NCI-H1436 (cell line): ENCODE measurements around the gene CACNA1A.
"Not testable (repeated sequence)": the region's sequence is repeated elsewhere in the genome, so short reads cannot be mapped to it uniquely, and the experiment has no call there.

Source experiments
- DNase-seq: peaks from one replicate; lab custom pipeline; 2025; lab: John Stamatoyannopoulos, UW

The CACNA1A gene

GRCh38 chr19:13229246-13229645 lies 277.0 kb downstream of the CACNA1A start:
- no peak for DNase-seq

- DNase-seq, result no peak
Measured at GRCh38 chr19:13228561-13228960, 277.7 kb downstream of the CACNA1A start.

GRCh38 chr19:13226983-13227382 lies 279.3 kb downstream of the CACNA1A start:
- no peak for DNase-seq

- no peak for DNase-seq
Measured at GRCh38 chr19:13225973-13226865, 280.1 kb downstream of the CACNA1A start.

- DNase-seq, result no peak
Measured at GRCh38 chr19:13225085-13225484, 281.2 kb downstream of the CACNA1A start.

- no peak for DNase-seq
Measured at GRCh38 chr19:13220847-13221246, 285.4 kb downstream of the CACNA1A start.

GRCh38 chr19:13215572-13216380 lies 290.5 kb downstream of the CACNA1A start:
- no peak for DNase-seq

GRCh38 chr19:13214036-13214730 lies 292.1 kb downstream of the CACNA1A start:
- no peak for DNase-seq

- DNase-seq, result peak; percentile 30
Measured at GRCh38 chr19:13212759-13213330, 293.4 kb downstream of the CACNA1A start.

- no peak for DNase-seq
Measured at GRCh38 chr19:13211426-13212308, 294.6 kb downstream of the CACNA1A start.

GRCh38 chr19:13210941-13211340 lies 295.3 kb downstream of the CACNA1A start:
- DNase-seq, result no peak

GRCh38 chr19:13210339-13210775 lies 295.9 kb downstream of the CACNA1A start:
- DNase-seq, result no peak

- no peak for DNase-seq
Measured at GRCh38 chr19:13209484-13210338, 296.6 kb downstream of the CACNA1A start.

- DNase-seq, result no peak
Measured at GRCh38 chr19:13208672-13209483, 297.4 kb downstream of the CACNA1A start.

GRCh38 chr19:13207846-13208671 lies 298.2 kb downstream of the CACNA1A start:
- DNase-seq, result no peak

- DNase-seq, result no peak
Measured at GRCh38 chr19:13207237-13207845, 298.9 kb downstream of the CACNA1A start.

- no peak for DNase-seq
Measured at GRCh38 chr19:13206587-13206986, 299.7 kb downstream of the CACNA1A start.

GRCh38 chr19:13202112-13202511 lies 304.2 kb downstream of the CACNA1A start:
- DNase-seq, result not testable (repeated sequence)
